Peyer's patch (tissue), 4 donors: Measurements from ENCODE around the gene ATF5.

ENCODE experiments used
- CTCF ChIP-seq, 6 experiments: fragments of 450-650 bp in 4 of 6; fragments of 200-600 bp in 2 of 6; sonication (generic) in 1 of 6; IDR thresholded peaks; one replicate each; pipeline ENCODE4 v1.5.1; 2017 to 2019; ENCODE audit warnings: antibody characterized with exemption in 6 of 6, mild to moderate bottlenecking in 3 of 6, moderate library complexity in 1 of 6
- POLR2A ChIP-seq, 2 donors: fragments of 450-650 bp; IDR thresholded peaks; one replicate each; pipeline ENCODE4 v1.5.1; 2017; ENCODE audit warnings: antibody characterized with exemption in 2 of 2, mild to moderate bottlenecking in 2 of 2, moderate library complexity in 2 of 2

- TF ChIP-seq POLR2A (IDR thresholded peaks at IDR 0.05) (no peak), CTCF (IDR thresholded peaks at IDR 0.05) (no peak)
Observed at GRCh38 chr19:49978324-49978723, 49.3 kb downstream of the ATF5 start.
